Activated CD4-positive, alpha-beta T cell treated with anti-CD3 and anti-CD28 coated beads, Interleukin-2, amount 10 ng/mL, durations not matched to agents 7 days and 5 days (primary cell): ENCODE data around the gene ARHGAP12. TPM values are rescaled to one million over a fixed set of nuclear protein-coding genes. Genes with fewer than 3 reads are reported as not detected.

Experiments used
- CTCF ChIA-PET: fragments of 350-600 bp; sonication (Branson Sonifier 250); formaldehyde crosslinking; loops from one replicate; lab custom pipeline; 2021; ENCODE audit warnings: antibody characterized with exemption; lab: Charles Lee
- POLR2A ChIA-PET: fragments of 350-600 bp; sonication (Branson Sonifier 250); formaldehyde crosslinking; loops from one replicate; lab custom pipeline; 2021; ENCODE audit warnings: antibody characterized with exemption; lab: Charles Lee
- DNase-seq: peaks from one replicate; pipeline ENCODE4 v3.0.0-alpha.2; 2020
- H3K27ac Mint-ChIP-seq: one replicate; pipeline ENCODE4 v1.8.0; 2021; ENCODE audit warnings: mild to moderate bottlenecking, moderate library complexity, mixed read lengths
- H3K27me3 Mint-ChIP-seq: one replicate; pipeline ENCODE4 v1.8.0; 2021; ENCODE audit warnings: mixed read lengths
- H3K36me3 Mint-ChIP-seq: one replicate; pipeline ENCODE4 v1.8.0; 2021; ENCODE audit warnings: low read depth, mixed read lengths
- H3K4me1 Mint-ChIP-seq: one replicate; pipeline ENCODE4 v1.8.0; 2021; ENCODE audit warnings: mixed read lengths
- H3K4me3 Mint-ChIP-seq: one replicate; pipeline ENCODE4 v1.8.0; 2021; ENCODE audit warnings: mild to moderate bottlenecking, moderate library complexity, mixed read lengths
- H3K9me3 Mint-ChIP-seq: one replicate; pipeline ENCODE4 v1.8.0; 2021; ENCODE audit warnings: mixed read lengths
- total RNA-seq, 2 experiments: library from RNA; stranded (reverse); gene quantifications; one replicate each; pipeline ENCODE4 v1.2.3, GENCODE V29; 2021

Gene ARHGAP12
- total RNA-seq, 2 experiments from 2014 or later: 15.1 to 15.4 TPM

GRCh38 chr10:31942892-31943291 is 14.3 kb upstream of the ARHGAP12 start:
- DNase-seq: no peak
- no peak overlapping the region for H3K4me3 Mint-ChIP-seq
- no peak overlapping the region for H3K27ac Mint-ChIP-seq
- no peaks in the 10 kb centered on the region for H3K9me3 Mint-ChIP-seq
- H3K27me3 Mint-ChIP-seq: no peaks in the 10 kb centered on the region
- POLR2A ChIA-PET: no interaction called here
- CTCF ChIA-PET: interaction anchor here (0.7 to 1.5 kb wide), 2 partner anchors 10 to 18 kb away, joined by 3 to 5 read pairs; no protein-coding TSS in a partner anchor
- H3K36me3 Mint-ChIP-seq: no peaks in the 10 kb centered on the region
- peaks cover 19% of the 10 kb centered on the region for H3K4me1 Mint-ChIP-seq

DNA sequence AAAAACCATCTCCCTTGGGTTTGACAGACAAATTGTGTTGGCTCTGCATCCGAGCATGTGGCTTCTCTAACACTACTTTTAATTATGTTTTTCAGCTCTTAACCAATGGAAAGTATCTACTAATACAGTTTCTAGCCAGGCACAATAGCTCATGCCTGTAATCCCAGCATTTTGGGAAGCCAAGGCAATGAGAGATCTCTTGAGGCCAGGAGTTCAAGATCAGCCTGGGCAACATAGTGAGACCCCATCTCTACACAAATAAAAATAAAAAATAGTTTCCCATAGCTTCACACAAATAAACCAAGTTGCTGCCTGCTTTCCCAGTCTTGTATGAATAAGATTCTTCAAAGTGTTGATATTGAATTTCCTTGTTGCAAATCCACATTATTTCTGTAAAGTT is 13.8 kb upstream of the ARHGAP12 start:
- POLR2A ChIA-PET: no interaction called here
- Mint-ChIP-seq H3K27ac (no peak overlapping the region), H3K4me3 (no peak overlapping the region), H3K36me3 (no peaks in the 10 kb centered on the region), H3K9me3 (no peaks in the 10 kb centered on the region), H3K27me3 (no peaks in the 10 kb centered on the region), H3K4me1 (peaks cover 19% of the 10 kb centered on the region)
- DNase-seq: no peak
- CTCF ChIA-PET: interaction anchor here (0.7 to 1.5 kb wide), 2 partner anchors 10 to 19 kb away, joined by 3 to 5 read pairs; no protein-coding TSS in a partner anchor

DNA sequence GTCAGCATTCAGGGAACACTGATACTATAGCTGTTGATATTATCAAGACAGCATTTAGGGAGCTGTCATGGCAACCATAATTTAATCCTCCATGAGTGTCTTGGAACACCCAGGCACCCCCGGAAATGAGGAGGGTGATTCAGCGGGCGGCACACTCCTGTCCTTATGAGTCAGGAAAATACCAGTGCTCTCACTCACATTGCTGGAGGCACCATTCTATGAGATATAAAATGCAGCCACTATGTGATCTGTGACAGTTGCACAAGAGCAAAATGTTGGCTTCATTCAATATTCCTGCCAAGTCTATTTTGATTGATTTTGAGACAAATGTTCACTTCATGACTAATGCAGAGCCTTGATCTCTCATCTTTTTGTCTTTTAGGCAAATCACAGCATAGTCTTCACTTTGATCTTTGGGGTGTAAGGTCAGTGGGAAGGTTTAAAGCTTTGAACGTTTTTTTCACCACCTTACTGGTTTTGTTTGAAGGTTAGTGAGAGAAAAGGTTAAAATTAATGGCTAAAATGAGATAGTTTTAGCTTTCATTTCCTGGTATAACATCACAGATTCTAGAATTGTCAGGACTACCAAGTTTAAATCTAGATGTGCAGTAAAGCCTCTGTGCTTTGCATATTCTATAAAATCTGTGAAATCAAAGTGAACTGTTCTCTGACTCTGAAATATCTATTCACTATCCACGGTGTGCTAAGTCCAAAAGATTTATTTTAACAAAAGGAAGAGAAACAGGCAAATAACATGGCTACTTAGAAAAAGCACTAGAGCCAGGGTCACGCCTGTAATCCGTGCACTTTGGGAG is 12.4 kb upstream of the ARHGAP12 start:
- Mint-ChIP-seq H3K27ac (no peak overlapping the region), H3K4me3 (no peak overlapping the region), H3K4me1 (peaks cover 19% of the 10 kb centered on the region), H3K27me3 (no peaks in the 10 kb centered on the region), H3K36me3 (no peaks in the 10 kb centered on the region), H3K9me3 (no peaks in the 10 kb centered on the region)
- ChIA-PET POLR2A (no interaction called here), CTCF (no interaction called here)
- no peak for DNase-seq

DNA sequence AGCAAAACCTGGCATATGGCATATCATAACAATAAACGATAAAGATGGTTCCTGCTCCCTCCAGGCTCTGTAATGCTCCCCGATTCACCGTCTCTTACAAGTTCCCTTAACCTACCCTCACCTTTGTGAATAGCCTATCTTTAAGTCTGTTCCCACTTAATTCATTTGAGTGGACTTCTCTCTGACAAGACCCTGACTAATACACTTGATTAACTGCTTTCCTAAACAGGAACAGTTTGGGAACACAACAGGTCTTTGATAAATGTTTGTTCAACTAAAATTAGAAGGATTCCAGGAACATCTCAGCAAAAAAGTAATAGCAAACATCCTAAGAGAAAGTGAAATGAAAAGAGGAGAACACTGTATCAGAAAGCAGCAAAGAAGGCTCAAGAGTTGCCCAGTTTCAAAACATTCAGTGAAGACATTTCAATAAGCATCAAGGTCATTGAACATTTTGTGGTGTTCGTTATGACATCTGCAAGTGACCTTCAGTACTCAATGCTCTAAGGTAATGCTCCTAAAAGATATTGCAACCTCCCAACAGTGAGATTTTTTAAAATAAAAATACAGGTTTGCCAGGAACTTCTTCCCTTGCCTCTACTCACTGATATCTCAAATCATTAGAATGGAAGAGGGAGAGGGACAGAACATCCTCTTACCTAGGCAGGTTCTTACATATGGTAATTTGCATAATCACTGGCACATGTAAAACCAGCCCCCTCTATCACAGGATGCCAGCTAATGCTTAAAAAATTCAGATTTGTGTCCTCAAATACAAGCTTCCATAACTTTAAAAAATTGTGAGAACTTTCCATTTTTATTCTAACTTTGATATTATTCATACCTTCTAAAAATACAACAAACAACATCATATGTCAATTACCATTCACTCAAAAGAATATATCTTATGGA is 11.4 kb upstream of the ARHGAP12 start:
- H3K36me3 Mint-ChIP-seq: no peaks in the 10 kb centered on the region
- H3K27ac Mint-ChIP-seq: no peak overlapping the region
- POLR2A ChIA-PET: no interaction called here
- H3K4me3 Mint-ChIP-seq: no peak overlapping the region
- H3K9me3 Mint-ChIP-seq: no peaks in the 10 kb centered on the region
- CTCF ChIA-PET: no interaction called here
- DNase-seq: no peak
- peaks cover 19% of the 10 kb centered on the region for H3K4me1 Mint-ChIP-seq
- H3K27me3 Mint-ChIP-seq: no peaks in the 10 kb centered on the region

- no peak overlapping the region for H3K4me3 Mint-ChIP-seq
- POLR2A ChIA-PET: no interaction called here
- CTCF ChIA-PET: no interaction called here
- no peak for DNase-seq
- H3K27ac Mint-ChIP-seq: no peak overlapping the region
- peaks cover 3% of the 10 kb centered on the region for H3K27me3 Mint-ChIP-seq
- peaks cover 14% of the 10 kb centered on the region for H3K4me1 Mint-ChIP-seq
- H3K9me3 Mint-ChIP-seq: no peaks in the 10 kb centered on the region
- no peaks in the 10 kb centered on the region for H3K36me3 Mint-ChIP-seq
These were observed 8.7 kb upstream of the ARHGAP12 start for GRCh38 chr10:31937371-31937770.

- no peaks in the 10 kb centered on the region for H3K36me3 Mint-ChIP-seq
- DNase-seq: no peak
- peaks cover 3% of the 10 kb centered on the region for H3K27me3 Mint-ChIP-seq
- POLR2A ChIA-PET: interaction anchor here (0.7 kb wide), 1 partner anchor 75 kb away, joined by 17 read pairs; no protein-coding TSS in a partner anchor
- CTCF ChIA-PET: no interaction called here
- H3K9me3 Mint-ChIP-seq: no peaks in the 10 kb centered on the region
- no peak overlapping the region for H3K27ac Mint-ChIP-seq
- no peak overlapping the region for H3K4me3 Mint-ChIP-seq
- H3K4me1 Mint-ChIP-seq: peaks cover 14% of the 10 kb centered on the region
These were observed 8.3 kb upstream of the ARHGAP12 start for GRCh38 chr10:31936933-31937332.

DNA sequence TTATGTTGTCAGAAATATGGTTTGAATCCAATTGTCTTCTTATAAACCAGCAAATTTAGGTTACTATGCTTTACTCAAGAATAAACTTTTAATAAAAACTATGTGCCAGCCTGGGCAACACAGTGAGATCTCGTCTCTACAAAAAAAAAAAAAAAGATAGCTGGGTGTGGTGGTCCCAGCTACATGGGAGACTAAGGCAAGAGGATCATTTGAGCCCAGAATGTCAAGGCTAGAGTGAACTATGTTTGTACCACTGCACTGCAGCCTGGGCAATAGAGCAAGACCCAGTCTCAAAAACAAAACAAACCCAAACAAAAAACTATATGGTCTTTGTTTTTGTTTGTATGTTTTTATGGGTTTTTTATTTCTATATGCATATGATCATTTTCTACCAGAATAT is 7.5 kb upstream of the ARHGAP12 start:
- no peak for DNase-seq
- H3K36me3 Mint-ChIP-seq: no peaks in the 10 kb centered on the region
- no peaks in the 10 kb centered on the region for H3K9me3 Mint-ChIP-seq
- POLR2A ChIA-PET: interaction anchor here (0.7 kb wide), 1 partner anchor 74 kb away, joined by 17 read pairs; no protein-coding TSS in a partner anchor
- no peak overlapping the region for H3K27ac Mint-ChIP-seq
- peaks cover 11% of the 10 kb centered on the region for H3K4me1 Mint-ChIP-seq
- H3K27me3 Mint-ChIP-seq: peaks cover 4% of the 10 kb centered on the region
- CTCF ChIA-PET: interaction anchor here (0.5 to 0.8 kb wide), 4 partner anchors 12 to 619 kb away, joined by 3 to 4 read pairs (median 3); no protein-coding TSS in a partner anchor
- no peak overlapping the region for H3K4me3 Mint-ChIP-seq

DNA sequence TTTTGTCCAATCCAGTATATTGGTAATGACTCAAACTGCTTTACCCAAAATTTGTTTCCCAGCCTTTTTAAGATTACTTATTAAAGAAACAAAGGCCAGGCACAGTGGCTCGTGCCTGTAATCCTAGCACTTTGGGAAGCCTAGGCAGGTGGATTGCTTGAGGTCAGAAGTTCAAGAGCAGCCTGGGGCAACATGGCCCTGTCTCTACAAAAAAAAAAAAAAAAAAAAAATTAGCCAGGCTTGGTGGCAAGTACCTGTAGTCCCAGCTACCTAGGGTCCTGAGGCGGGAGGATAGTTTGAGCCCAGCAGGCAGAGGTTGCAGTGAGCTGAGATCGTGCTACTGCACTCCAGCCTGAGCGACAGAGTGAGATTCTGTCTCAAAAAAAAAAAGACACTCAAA is 7.0 kb upstream of the ARHGAP12 start:
- peaks cover 7% of the 10 kb centered on the region for H3K27me3 Mint-ChIP-seq
- no peaks in the 10 kb centered on the region for H3K36me3 Mint-ChIP-seq
- CTCF ChIA-PET: interaction anchor here (0.8 kb wide), 1 partner anchor 12 kb away, joined by 3 read pairs; no protein-coding TSS in a partner anchor
- H3K4me3 Mint-ChIP-seq: no peak overlapping the region
- POLR2A ChIA-PET: no interaction called here
- no peak for DNase-seq
- H3K4me1 Mint-ChIP-seq: peaks cover 10% of the 10 kb centered on the region
- H3K9me3 Mint-ChIP-seq: no peaks in the 10 kb centered on the region
- no peak overlapping the region for H3K27ac Mint-ChIP-seq

- H3K4me1 Mint-ChIP-seq: peaks cover 16% of the 10 kb centered on the region
- H3K27ac Mint-ChIP-seq: no peak overlapping the region
- H3K36me3 Mint-ChIP-seq: no peaks in the 10 kb centered on the region
- H3K4me3 Mint-ChIP-seq: no peak overlapping the region
- POLR2A ChIA-PET: no interaction called here
- peaks cover 7% of the 10 kb centered on the region for H3K27me3 Mint-ChIP-seq
- DNase-seq: no peak
- CTCF ChIA-PET: interaction anchor here (1.3 kb wide), 1 partner anchor 61 kb away, joined by 6 read pairs; no protein-coding TSS in a partner anchor
- H3K9me3 Mint-ChIP-seq: no peaks in the 10 kb centered on the region
These were observed 4.2 kb upstream of the ARHGAP12 start for GRCh38 chr10:31932838-31933237.

DNA sequence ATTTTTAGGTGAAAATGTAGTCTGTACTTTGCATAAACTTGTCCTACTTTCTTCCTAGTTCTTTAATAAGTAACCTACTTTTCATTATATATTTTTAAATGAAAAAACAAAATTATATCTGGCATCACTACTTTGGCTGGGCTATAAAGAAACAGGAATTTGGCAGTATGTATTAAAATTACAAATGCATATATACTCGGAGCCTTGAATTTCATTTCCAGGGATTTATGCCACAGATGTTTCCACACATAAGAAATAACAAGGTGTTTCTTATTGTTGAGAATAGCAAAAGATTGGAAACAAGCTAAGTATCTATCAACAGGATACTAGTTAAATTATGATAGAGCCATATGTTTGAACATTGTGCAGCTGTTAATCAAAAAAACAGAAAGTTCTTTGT is 2.2 kb upstream of the ARHGAP12 start:
- DNase-seq: no peak
- no peaks in the 10 kb centered on the region for H3K36me3 Mint-ChIP-seq
- CTCF ChIA-PET: interaction anchor here (0.6 kb wide), 1 partner anchor 536 kb away, joined by 6 read pairs; no protein-coding TSS in a partner anchor
- no peaks in the 10 kb centered on the region for H3K9me3 Mint-ChIP-seq
- POLR2A ChIA-PET: no interaction called here
- H3K27me3 Mint-ChIP-seq: peaks cover 7% of the 10 kb centered on the region
- no peak overlapping the region for H3K4me3 Mint-ChIP-seq
- H3K4me1 Mint-ChIP-seq: peaks cover 35% of the 10 kb centered on the region
- H3K27ac Mint-ChIP-seq: no peak overlapping the region

GRCh38 chr10:31930023-31930751 is 1.6 kb upstream of the ARHGAP12 start:
- peak overlapping the region; percentile 55 for H3K27ac Mint-ChIP-seq
- peak overlapping the region; percentile 89 for H3K4me3 Mint-ChIP-seq
- H3K36me3 Mint-ChIP-seq: no peaks in the 10 kb centered on the region
- no peaks in the 10 kb centered on the region for H3K9me3 Mint-ChIP-seq
- H3K4me1 Mint-ChIP-seq: peaks cover 39% of the 10 kb centered on the region
- DNase-seq: peak; percentile 61
- ChIA-PET CTCF (interaction anchor here (0.6 to 1.4 kb wide), 5 partner anchors 9 to 537 kb away, joined by 3 to 6 read pairs (median 4); no protein-coding TSS in a partner anchor), POLR2A (interaction anchor here (1.2 kb wide), 1 partner anchor 11 kb away, joined by 4 read pairs; no protein-coding TSS in a partner anchor)
- peaks cover 7% of the 10 kb centered on the region for H3K27me3 Mint-ChIP-seq
